GM19328 (cell line): Measurements from ENCODE around the gene PTPRN2.

Experiments
- ATAC-seq: cut with Tn5 transposase; IDR thresholded peaks from one replicate; pipeline ENCODE4 v1.9.1; 2021; ENCODE audit warnings: mild to moderate bottlenecking, moderate library complexity; ENCODE audit not compliant: unreplicated experiment

The PTPRN2 gene

DNA sequence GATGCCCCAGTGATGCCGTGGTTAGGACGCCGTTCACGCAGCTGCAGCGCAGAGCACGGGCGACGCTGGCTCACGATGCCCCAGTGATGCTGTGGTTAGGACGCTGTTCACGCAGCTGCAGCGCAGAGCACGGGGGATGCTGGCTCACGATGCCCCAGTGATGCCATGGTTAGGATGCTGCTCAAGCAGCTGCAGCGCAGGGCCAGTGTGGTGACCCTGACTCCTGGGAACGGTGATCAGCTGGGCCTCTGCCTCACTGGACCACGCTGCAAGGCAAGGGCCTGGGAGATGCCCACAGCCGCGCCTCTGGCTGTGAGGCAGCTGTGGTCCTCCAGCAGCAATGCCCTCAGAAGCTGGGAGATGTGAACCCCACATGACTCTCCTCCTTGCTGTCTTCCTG, 970.2 kb downstream of the PTPRN2 start:
- ATAC-seq: no peak

DNA sequence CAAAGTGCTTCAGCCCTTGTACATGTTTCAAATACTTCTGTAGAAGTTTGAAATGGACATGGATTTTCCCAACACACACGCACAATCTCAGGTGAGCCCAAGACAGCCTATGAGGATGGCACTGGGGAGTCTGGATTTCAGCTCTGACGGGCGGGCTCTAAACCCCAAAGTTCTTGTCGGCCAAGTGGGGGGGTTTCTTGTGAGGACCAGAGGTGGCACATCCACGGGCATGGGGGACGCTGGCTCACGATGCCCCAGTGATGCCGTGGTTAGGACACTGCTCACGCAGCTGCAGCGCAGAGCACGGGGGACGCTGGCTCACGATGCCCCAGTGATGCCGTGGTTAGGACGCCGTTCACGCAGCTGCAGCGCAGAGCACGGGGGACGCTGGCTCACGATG, 970.7 kb downstream of the PTPRN2 start:
- ATAC-seq: no peak

DNA sequence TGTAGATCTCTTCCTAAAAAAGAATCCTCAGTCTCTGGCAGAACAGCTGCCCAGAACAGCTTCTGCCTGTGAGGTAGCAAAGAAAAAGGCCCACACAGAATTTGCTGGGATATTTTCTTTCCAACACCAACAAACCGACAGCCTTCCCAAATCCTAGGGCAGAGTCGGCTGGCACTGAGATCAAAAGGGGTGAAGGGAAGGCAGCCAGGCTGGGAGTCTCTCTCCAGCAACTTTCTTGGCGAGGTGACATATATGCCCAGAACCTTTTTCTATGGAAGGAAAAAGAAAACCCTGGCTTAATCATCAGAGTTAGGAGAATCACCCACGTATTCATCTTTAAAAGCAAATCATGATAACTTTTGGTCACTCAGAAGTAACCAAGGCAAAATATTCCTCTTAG, 971.2 kb downstream of the PTPRN2 start:
- no peak for ATAC-seq

DNA sequence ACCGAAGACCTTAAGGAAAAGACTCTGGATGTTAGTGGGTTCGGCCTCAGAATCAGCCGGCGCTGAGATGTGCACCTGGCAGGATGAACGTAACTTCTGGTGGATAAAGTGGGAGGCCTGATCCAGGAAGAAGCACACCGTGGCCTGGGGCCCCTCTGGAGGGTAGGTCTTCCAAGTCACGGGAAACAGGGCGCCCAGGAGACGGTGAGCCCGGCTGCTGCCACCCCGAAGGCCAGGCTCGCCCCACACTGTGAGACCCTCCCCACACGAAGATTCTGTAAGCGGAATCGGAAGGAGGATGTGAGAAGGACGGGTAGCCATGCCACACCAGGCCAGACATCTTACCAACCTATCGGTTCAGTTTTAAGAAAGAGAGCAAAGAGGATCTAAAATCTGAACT, 971.8 kb downstream of the PTPRN2 start:
- no peak for ATAC-seq

DNA sequence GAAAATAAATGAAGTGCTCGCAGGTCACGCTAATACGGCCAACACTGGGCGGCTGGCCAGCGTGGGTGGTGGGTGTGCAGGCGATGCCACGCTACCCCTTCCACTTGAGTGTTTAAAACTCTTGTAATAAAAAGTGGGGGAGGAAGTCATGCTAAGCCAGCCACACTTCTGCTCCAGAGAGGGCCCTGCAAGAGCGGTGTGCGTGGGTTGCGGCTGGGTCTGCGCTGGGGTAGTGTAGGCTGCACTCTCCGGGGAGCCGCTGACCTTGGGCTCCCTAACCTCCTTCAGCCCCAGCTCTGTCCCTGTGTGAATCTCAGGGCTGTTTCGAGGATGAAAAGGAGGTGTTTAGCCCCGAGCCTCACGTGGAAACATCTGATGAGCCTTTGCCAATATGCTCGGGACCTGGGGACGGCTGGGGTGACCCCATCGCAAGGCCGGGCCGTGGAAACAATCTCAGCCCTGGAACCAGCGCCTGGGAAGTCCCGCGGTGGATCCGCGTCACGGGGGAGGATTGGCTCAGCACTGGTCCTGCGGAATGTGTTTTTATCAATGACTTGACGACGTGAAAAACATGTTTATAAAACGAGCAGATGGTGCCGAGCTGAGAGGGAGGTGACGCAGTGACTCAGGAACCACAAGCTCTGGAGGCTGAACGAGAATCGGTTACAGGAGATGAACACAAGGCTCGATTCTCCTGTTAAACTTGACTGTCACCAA, 972.4 kb downstream of the PTPRN2 start:
- ATAC-seq: no peak

DNA sequence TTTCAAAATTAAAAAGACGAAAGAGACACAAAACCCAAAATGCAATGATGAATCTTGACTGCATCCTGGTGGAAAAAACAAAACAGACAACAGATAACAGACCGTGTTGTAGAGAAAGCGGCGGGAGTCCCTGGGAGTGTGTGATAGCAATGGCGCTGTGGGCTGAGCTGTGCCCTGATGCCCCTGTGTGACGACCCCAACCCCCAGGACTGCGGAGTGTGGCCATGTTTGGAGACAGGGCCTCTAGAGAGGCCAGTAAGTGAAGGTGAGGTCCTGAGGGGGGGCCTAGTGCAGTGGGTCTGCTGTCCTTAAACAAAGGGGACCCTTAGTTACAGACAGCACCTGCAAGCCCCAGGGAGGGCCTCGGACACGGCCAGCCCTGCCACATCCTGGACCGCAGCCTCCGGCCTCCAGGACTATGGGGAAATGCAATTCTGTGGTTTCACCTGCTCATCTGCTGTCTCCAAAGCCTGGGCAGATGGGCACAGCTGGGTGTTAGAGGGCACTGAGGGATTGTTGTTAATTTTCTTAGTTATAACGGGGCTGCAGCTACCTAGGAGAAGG, 973.1 kb downstream of the PTPRN2 start:
- no peak for ATAC-seq

DNA sequence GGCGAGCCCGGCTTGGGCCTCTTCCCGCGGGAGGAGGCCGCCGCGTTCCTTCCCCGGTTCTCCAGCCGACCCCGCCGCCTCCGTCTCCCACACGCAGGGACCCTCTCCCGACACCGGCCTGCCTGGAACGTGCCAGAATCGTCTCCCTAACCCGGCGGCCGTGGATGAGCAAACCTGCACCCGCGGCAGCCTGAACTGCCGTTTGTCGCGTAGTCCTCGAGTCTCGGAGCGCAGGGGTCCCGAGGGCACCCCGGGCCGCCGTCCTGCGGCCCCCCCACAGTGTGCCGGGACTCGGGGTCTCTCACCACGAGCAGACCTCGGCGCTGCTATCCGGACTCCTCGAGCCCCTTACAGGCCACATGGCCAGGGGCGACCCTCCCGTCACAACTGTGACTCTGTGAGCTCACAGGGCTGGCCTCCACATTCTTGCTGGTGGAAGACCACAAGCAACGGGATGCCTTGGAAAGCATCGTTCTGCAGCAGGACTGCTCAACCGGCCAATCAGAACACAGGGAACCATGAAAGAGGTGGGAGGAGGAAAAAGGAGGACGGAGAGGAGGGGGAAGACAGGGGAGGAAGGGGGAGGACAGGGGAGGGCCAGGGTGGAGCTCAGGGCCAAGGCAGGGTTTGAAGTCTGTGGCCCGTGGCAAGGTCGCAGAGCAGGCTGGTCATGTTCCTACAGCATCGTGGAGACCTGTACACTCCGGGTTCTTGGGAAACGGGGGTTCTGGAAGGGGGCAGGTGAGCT, 973.9 kb downstream of the PTPRN2 start:
- ATAC-seq: no peak

DNA sequence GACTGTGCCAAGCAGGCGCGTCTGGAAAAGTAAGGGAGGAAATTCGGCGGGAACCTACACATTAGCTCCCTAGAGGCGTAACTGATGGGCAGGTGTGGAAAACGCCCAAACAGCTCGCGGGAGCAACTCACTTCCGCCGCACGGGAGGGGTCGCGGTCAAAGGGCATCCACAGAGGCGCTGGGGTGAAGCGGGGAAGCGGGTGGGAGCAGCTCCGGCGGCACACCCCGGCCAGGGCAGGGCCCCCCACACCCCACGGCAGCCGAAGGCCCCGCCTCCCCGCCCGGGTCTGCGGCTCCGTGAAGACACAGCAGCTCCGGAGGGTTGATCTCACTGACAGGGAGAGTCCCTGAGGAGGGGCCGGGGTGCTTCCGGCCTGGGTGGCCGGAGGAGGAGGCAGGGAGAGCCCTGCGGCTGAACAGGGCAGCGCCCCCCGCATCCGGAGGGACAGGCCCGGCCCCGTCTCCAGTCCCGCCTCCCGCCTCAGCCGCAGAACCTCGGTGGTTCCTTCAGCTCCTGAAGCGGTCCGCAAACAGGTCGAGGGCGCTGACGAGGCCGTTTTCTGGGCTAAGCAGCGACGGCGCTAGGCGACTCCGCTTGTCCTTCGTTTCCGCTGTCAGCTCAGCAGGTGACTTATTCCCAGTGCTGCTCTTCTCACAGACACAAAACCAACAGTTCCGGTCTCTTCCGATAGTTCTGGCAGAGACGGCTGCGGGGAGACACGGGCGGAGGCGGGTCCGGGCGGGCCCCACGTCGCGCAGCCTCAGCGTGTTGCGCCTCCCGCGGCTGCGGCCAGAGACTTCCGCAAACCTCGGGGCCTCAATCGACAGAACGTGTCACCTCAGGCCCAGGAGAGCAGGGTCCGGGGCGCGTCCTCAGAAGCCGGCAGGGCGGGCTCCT, 974.7 kb downstream of the PTPRN2 start:
- ATAC-seq: no peak

DNA sequence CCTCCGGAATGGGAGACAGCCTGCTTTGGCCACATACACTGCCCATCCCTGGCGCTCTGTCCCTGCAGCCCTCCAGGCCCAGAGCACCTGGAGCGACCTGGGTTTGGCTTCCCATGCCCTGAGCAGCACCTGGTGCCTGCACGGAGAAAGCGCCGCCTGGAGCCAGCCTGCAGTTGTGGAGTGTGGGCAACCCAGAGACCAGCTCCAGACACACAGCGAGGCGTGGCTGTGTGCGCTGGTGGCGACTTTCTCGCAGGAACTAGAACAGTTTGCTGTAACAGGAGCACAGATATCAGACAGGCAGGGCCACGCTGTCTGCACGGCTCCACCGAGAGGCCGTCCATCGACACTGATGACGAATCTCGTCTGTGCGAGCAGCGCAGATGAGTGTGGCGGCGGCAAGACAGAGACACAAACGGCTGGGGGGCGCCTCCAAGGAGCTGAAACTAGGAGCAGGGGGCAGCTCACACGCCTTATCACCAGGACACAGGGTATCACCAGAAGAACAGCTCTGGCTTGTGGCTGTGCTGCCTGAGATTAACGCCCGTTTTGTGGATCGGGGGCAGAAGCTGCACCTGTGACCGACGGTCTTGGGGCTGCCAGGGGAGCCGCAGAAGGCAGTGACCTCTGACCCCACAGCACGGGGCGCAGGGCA, 975.5 kb downstream of the PTPRN2 start:
- ATAC-seq: no peak

DNA sequence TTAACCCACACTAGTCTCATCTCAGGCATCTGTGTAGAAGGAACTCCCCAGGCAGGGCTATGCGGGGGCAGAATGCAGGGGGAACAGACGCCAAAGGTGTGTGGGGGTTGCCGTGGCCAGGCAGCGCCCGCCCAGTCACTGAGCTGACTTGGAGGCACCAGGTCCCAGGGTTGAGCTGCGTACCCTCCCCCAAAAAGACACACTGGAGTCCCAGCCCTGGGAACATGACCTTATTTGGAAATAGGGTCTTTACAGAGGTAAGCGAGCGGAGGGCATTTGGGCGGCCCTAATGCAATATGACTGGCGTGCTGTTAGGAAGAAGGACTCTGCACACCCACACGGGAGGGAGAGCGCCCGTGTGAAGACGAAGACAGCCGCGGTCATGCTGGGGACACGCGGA, 976.3 kb downstream of the PTPRN2 start:
- no peak for ATAC-seq

DNA sequence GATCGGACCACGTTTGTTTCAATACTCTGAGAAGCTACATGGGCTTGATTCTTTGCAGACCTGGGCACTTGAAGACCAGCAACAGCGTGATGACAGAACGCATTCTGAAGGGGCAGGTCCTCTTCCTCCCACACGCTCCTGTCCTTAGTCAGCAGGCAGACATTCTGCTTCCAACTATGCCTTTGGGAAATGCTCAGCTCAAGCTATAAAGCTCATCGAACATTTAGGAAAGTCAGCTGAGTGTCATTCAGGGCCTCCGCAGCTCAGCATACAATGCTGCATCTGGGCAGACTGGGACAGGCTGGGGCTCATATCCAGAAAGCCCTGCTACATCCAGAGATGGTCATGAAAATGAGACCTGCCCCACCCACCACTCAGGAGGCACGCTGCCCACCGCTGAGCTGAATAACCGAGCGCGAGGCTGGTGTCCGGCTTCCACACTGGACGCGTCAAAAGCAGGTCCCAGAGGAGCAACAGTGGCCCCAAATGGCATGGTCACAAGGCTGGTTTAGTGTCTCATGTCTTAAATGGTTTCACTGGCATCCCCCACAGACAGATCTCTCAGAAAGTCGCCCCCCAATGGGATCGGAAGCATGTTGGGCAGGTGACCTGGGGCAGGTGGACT, 976.8 kb downstream of the PTPRN2 start:
- no peak for ATAC-seq

DNA sequence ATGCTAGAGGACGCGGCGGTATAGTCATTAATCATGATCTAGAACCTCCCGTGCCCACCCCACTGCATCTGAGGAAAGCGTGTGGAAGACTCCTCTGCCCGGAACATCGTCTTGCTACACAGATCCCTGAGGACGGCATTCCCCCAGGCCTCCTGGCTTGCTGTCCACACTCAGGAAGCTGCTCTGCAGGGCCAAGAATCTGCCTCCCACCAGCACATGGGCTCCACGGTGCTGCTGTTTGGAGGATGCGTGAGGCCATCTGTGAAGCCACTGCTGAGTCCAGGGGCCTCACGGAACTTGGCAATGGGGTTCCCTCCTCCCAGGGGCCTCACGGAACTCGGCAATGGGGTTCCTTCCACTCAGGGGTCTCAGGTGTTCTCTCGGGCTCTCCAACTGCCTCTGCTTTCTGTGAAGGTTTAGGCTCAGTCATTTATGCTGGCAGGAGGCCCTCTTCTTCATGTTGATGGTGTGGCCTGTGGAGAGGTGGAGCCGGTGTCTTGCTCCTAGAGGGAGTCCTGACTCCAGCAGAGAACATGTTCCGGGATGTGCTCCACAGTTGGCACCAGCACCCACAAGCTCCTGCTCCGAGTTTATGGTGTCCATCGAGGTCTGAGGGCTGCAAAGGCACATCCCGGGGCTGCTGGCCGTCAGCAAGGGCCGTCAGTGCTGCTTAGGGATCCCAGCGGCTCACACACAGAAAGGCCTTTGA, 977.5 kb downstream of the PTPRN2 start:
- ATAC-seq: no peak

DNA sequence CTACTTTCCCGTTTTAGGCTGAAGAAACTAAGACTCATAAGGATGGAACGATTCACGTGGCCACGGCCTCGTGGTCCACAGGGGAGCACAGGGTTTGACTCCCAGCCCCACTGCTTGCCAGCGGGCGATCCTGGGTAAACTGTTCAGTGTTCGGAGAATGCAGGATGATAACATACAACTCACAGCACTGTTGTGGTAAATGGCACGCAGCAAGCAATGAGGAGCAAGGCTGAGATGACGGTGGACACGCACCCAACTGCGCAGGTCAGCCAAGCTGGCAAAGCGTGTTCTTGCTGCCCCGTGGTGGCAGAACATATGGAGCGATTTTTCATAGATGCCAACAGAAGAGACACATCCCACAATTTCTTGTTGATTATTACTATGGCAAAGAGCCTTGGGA, 978.1 kb downstream of the PTPRN2 start:
- ATAC-seq: no peak

DNA sequence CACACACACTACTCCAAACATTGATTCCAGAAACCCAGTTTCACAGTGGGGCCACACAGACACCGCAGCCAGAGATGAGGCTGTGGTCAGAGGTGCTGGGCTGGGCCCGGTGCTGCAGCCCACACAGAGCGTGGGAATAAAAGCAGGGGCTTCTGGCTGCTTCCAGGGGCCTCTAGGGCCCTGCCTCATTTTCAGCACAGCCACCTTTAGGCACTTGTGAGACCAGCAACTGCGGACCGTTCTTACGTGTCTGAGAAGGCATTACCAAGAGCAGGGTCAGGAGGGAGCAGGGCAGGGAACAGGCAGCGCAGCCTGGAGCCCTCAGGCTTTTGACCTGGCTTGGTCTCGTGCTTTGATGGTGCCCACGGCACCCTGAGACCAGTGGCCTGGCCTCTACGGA, 980.4 kb downstream of the PTPRN2 start:
- no peak for ATAC-seq

DNA sequence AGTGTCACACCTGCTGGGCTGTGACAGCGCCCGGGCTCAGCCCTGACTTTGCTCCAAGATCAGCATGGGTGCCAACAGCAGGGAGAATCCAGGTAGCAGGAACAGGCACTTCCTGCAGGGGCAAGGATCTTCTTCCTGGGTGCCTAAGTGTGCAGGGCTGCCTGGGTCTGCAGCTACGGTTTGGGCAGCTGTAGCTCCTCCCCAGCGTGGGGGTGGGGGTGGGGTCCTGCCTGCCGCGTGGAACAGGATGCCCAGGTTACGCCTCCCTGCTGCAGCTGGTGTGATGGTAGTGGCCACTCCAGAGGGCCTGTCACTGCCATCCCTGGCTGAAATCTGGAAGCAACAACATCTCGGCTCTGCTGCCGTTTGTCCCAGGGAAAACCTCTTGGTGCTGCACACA, 981.5 kb downstream of the PTPRN2 start:
- ATAC-seq: no peak

DNA sequence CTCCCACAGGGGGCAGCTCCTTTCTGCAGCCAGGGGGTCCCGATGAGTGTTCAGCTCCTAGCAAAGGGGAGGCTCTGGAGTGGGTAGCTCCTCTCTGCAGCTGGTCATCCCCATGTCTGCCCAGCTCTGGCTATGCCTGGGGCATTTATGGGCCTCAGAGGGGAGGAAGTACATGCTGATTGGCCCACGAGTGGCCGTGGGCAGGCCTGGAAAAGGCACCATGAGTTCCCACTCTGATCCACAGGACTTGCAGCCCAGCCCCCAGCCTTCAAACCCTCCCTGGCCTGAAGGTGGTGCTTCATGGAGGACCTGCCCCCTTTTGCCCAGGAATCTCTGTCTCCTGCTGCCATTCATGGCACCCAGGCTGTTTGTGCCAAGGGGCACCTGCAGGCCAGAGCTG, 982.0 kb downstream of the PTPRN2 start:
- ATAC-seq: no peak

DNA sequence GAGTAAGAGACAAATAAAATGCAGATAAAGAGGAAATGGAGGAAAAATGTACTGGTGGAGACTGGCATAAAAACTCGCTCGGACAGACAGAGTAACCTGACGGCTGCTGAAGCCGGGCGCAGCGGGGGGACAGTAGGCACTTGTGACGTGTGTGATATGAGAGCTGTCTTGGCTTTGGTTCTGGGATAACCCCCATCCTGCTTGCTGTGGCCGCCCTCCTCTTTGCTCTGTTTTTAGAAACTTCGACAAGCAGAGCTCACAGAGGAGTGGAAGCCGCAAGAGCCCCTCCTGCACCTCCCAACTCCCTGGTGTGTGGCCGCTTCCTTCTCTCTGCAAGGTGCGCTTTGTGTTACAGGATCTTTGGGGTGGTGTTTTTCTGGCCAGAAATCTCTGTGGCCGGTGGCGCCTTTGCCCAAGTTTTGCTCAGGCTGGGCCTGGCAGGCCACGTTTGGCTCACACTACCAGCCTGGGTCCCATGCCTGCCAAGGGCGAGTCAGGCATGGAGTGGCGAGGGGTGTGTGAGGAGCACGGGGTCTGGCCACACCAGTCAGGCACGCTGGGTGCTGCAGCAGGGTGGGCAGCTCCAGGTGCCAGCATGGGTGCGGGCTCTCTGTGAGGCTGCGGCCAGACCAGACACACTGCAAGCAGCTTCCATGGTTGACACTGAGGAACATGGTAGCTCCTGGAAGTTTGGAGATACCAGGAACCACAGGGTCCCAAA, 982.8 kb downstream of the PTPRN2 start:
- no peak for ATAC-seq

DNA sequence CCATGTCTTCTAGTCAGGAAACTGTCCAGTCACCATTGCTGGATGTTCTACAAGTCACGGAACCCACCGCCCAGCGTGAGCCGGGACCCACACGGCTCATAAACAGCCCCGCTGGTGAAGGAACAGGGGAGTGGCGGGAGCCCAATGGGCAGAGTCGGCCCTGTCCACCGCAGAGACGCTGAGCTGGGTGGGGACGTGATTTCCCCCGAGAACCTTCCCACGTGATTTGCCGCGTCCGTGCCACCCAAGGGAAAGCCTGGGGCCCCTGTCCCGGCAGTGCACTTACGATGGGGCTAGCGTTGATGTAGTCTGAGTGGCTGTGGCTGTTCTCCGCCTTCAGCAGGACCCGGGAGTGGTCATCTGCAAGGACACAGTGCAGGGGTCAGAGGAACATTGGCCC, 983.9 kb downstream of the PTPRN2 start:
- no peak for ATAC-seq

DNA sequence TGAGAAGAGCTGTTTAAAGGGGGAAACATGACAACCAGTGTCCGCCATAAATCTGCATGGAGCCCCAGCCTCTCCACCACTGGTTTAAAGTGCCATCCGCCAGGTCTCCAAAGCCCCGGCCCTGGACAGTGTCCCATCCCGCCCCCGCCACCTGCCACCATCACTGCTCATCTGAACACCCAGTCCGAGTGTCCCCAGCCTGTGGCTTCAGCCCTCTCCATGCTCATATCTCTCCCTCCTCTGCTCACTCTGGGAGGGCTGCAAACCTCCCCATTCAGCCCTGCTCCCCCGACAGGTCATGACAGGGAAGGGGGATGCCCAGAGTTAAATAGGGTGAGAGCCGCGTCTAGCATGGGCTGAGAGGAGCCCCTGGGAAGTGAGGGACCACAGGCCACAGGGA, 984.6 kb downstream of the PTPRN2 start:
- no peak for ATAC-seq
